NCI-H1105 (cell line): ENCODE measurements around the gene MAP2K5.

Source experiments
- DNase-seq: peaks from one replicate; lab custom pipeline; 2025; lab: John Stamatoyannopoulos, UW

Gene MAP2K5

DNA sequence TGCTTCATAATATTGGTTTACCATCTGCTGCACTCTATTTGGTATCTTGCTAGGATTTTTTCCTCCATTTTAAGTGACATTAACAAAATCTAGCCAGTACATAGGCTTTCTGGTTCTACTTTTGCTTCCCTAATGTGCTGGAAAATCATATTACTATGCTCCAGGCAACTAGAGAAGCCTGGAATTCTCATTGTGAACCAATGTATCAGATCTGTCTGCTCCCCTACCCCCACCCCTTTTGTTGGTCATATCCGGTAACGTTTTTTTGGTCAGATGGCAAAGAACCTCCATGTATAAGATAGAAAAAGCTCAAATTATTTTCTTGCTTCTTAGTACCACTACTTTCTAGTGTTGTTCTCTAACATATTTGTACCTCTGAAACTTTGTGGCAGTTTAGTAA lies 17.1 kb downstream of the MAP2K5 start:
- no peak for DNase-seq

DNA sequence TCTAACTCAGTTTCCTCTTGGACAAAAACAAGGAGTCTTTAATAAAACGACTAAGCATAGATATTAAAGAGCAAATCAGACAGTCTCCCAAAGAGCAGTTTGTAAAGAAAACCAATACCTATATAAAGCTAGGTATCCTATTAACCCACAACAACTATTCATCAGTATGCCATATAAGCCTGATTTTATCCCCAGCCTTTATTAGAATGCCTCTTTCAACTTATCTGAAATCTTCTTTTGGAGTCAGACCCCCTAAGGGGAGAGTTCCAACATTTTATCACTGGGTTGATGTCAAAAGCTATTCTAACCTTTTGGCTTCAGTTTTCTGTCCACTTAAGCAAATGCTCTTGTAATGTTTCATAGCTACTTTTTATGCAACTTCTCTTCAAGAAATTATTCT lies 17.8 kb downstream of the MAP2K5 start:
- DNase-seq: no peak

DNA sequence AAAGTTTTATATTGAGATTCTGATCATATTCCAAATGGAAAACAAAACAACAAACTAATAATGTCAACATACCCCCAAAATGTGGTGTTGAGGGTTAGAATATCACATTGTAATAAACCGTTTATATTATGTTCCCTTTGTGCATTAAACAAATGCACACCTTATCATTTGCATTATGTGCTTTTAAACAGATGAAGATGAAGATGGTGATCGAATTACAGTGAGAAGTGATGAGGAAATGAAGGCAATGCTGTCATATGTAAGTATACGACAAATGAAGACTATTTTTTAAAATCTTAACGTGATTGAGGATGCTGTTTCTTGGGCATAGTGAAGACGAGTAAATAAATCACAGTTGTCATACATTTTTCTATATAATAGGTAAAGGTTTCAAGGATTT lies 20.6 kb downstream of the MAP2K5 start:
- no peak for DNase-seq

DNA sequence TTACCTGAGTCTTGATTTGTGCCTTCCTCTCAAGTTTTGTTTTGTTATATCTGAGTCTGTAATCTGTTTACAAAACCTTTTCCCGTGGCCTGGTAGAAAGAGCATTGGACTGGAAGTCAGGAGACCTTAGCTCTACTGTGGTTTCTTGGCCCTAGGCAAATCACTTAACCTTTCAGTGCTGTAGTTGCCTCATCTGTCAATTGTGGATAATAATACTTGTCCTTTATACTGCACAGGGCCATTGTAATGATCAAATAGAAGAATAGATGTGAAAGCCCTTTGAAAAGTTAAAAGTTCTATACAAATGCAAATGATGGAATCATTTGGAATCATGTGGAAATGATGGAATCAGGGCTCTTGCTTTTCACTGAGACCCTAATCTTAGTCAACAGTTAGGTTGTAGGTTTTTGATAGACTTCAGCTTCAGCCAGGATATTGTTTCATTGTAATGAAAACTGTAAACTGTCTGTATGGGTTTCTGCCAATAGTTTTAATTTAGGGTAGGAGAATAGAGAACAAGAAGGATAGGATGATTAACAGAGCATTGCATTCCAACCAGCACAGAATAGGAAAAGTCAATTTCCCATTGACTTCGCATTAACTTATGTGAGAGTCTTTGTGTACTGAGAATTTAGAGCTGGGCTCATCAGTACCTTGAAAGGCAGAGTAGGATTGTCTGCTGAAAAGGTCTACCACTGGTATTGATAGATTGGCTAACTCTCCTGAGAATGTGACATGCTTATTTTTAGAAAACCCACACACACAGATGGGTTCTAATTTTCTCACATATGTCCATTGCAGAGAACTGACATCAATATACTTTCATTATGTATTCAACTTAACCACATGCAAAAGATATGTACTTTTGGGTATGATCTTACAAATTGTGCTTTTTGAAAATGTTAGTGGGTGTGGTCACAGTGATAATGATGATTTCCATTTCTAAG lies 21.8 kb downstream of the MAP2K5 start:
- no peak for DNase-seq

DNA sequence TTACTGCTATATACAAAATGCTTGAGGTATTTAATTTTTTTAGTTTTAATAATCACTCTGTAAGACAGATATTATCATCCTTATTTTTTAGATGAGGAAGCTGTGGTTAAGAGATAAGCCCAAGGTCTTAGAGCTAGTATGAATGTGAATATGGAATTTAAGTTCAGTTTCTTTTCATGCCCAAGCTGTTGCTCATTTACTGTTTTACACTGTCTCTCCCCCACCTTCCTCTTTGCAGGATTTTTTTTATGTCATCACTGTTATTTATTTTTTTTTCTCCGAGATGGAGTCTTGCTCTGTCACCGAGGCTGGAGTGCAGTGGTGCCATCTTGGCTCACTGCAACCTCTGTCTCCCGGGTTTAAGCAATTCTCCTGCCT lies 22.5 kb downstream of the MAP2K5 start:
- DNase-seq: no peak

DNA sequence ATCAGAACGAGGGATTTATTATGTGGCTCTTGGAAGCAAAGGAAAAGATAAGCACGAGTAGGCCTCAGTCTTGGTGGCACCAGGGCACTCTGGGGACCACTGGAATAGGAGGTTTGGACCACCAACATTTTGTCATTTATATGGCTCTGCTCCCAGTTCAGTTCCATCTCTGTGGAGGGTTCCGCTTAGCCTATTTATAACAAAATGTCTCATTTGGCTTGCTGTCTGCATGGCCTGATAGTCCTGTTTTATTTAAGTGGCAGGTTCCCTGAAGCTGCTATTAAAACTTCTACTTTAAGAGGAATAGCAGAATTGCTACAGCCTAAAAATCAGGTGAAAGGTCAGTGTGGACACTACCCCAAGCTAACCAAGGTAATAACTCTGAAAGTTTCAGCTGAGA lies 27.2 kb downstream of the MAP2K5 start:
- no peak for DNase-seq

DNA sequence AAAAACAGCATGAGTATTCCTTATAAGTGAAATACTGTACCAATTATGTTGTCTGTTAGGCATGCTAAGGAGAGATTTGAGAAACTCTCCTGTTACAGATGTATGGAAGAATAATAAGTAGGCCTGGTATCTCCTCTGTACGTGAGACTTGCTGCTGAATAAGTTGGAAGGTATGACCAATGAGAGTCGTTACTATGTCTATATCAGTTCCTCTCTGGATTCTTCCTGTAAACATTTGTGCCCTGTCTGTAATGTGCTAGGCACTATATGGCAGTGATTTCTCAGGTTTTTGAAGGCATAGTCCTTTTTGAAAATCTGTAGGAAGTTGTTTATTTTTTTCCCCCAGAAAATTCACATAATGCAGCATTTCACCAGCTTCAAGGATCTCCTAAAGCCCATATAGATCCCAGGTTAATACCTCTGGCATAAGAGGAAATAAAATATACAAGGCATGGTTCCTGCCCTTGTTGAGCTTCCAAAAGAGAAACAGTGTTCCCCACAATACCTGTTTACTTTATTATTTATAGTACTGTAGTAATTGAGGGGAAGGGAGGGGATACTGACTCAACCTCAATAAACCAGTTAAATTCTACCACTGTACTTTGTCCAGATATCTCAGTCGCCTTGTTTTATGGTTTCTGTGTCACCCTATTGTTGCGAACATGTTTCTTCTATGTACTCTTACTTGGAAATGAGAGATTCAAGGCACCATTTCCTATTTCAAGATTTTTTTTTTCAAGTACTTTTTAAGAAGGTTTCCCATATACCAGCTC lies 28.6 kb downstream of the MAP2K5 start:
- DNase-seq: no peak

DNA sequence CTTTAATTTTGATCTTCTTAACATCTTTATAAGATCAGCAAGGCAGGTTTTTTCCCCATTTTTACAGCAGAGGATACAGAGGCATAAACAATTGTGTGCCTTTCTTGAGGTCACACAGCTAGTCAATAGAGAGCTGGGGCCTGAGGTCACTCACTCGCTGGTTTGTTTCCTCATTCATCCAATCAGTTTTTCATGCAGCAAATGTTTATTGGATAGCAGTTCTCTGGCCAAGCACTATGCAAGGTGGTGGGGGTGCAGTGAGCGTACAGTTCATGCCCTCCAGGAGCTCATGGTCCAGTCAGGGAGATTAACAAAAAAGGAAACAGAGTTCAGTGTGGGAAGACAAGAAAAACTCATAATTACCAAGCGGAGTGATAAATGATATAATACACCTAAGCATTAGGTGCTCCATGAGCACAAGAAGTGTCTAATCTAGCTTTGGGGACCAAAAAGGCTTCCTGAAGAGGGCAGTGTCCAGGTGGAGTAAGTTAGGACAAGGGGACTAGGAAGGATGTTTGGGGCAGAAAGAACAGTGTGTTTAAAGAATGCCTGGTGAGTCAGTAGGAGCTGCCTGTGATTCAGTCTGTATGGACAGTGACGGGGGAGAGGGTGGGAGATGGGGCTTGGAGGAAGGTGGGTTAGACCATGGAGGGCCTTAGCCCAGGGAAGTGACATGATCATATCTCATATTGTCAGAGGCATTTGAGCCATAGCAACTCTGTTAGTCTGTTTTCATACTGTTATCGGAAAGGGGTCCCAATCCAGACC lies 29.3 kb downstream of the MAP2K5 start:
- DNase-seq: no peak

DNA sequence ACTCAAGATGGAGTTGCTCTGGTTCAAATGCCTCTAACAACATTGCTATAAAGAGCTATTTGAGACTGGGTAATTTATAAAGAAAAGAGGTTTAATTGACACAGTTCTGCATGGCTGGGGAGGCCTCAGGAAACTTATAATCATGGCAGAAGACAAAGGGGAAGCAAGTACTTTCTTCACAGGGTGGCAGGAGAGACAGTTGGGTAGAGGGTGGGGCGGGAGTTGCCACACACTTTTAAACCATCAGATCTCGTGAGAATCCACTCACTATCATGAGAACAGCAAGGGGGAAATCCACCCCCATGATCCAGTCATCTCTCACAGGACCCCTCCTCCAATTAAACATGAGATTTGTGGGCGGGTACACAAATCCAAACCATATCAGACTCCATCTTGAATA lies 30.7 kb downstream of the MAP2K5 start:
- no peak for DNase-seq

DNA sequence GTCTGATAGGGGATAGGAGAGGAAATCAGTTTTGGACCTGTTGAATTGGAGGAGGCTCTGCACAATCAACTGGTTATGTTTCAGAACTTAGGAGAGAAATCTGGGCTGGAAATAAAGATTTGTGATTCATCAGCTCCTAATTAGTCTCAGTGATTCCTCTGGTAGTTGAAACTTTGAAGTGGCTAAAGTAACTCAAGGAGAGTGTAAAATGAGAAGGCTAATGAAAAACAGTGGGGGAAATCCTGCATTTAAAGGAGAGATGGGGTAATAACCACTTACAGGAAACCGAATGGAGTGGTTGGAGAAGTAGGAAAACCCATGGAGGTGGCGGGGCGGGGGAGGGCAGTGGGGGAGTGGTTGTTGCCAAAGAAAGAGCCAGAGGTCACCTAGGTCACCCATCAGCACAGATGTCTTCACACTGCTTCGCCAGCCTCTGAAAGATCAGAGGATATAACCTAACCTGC lies 32.6 kb downstream of the MAP2K5 start:
- no peak for DNase-seq

DNA sequence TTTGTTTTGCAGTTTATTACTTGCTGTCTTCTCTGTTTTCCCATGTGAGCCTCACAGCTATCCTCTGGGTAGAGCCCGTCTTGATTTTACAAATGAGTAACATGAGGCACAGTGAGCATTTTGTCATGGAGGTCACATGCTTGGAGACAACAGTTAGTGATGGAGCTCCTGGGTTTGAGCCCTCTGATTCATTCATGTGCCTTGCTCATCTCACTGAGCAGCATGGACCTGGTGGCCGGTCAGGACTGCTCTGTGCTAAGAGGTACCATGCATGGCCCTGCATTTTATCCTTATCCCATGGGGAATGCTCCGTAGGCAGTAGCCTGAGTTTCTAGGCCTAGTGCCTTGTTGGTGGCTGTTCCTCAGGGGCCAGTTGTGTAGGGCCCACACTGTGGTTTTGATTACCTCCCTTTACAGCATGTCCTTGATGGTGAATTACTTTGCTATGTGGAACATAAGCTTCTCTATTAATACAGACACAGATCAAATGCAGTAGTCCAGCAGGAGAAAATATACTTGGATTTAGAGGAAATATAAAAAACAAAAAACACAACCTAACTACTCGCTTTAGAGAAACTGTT lies 35.6 kb downstream of the MAP2K5 start:
- no peak for DNase-seq

DNA sequence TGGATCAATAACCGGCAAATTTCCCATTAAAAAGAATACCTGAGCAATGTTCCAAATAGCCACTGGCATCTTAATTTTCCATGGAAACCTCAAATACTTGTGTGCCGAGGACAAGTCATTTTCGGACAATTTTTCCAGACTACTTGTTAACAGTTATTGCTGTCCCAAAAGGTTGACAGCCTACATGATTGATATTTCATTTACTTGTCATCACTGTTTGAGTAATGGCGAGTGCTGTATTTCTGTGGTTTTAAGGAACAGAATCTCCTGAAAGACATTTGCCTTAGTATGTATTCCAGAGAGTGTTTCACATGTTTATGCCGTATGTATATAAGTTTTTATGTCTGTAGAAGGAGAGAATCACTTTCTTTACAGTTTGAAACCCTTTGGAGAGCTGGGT lies 36.7 kb downstream of the MAP2K5 start:
- no peak for DNase-seq

DNA sequence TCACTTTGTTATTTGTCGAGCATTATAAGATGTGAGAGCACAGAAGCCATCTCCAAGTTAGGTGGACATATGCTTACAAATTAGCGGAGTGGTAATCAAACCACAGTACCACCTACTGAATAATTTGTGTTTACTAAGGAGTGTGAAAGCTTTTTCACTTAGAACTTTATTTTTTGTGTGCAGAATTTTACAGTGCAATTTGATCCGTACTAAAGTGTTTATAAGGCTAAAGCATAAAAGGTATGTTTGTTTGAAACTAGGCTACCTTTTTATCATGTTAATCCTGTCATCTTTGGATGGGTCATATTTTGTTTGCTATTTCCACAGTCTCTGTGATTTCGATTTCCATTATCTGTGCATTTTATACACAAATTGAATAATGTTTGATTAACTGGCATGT lies 37.5 kb downstream of the MAP2K5 start:
- DNase-seq: no peak

DNA sequence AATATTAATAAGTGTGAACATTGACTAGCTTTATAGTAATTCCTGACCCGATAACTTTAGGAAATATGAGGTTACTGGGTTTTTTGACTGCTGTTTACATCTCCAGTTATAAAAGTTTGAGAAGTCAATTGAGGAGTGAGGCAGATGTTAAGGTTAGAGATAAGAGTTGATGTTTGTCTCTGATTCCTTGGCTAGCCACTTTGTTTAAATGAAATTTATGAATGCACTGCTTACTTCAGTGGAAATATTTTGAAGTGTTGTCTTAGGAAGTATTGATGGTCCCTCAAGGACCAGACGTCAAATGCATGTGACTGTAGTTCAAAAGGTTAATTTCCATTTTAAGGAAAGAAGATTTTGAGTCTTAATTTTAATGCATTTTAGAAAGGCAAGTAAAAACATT lies 41.7 kb downstream of the MAP2K5 start:
- DNase-seq: no peak

DNA sequence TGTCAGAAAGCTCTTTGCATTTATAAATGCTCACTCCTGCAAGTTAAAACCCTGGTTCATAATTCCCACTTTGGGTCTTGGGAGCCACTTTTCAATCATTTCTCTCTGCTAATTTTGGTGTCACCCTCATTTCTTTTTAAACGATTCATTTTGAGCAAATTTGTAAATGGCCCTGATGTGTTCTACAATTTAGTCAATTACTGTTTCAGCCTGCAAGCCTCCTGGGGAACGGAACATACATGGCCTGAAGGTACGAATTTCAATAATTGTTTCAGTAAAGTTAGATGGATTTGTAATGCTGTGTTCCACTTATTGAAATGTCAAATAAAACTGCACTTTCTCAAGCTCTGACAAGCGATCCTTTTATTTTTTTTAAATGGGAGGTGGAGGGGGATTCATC lies 43.2 kb downstream of the MAP2K5 start:
- DNase-seq: no peak

DNA sequence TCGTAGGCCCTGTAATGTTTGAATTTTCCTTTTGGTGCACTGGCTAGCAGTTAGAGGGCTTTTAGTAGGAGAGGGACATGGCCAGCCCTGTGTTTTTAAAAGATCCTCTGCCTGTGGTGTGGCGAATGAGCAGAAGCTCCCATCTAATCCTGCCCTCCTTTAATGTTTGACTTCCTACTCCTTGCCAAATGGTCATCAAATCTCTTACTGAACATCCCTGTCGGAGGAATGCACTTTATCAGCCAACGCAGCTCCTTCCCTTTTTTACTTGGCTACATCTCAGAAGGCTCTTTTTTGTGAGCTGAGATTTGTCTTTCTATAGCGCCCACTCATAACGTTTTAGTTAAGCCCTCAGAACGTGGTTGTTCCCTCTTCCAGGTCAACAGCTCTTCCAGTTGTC lies 44.8 kb downstream of the MAP2K5 start:
- DNase-seq: no peak

DNA sequence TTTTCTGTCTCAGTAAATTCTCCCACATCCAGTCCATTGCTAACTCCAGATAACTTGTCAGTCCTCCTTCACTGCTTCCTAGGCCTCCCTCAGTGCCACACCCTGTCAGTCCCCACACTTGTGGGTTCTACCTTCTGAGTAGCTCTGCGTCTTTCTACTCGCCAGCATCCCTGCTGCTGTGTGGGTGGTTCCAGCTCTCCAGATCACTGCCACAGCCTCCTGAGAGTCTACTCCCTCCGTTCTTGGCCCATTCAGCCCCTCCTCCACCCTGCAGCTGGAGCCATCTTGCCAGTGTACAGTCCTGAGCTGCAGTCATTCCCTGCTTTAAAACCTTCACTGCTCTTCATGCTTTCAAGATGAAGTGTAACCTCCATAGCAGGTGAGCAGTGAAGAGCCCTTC lies 45.3 kb downstream of the MAP2K5 start:
- DNase-seq: no peak

DNA sequence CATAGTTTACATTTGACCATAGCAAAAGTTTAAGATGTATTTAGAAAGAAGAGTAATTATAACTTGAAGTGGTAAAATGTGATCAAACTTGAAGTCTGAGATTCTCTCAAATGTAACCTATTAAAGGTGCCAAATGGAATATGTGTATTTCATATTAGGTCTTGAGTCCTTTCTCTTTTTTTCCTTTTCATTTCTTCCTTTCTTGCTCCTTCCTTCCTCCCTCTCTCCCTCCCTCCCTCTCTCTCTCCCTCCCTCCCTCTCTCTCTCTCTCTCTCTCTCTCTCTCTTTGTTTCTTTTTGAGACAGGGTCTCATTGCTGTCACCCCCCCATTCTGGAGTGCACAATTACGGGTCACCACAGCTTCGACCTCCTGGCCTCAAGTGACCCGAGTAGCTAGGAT lies 47.7 kb downstream of the MAP2K5 start:
- DNase-seq: no peak

DNA sequence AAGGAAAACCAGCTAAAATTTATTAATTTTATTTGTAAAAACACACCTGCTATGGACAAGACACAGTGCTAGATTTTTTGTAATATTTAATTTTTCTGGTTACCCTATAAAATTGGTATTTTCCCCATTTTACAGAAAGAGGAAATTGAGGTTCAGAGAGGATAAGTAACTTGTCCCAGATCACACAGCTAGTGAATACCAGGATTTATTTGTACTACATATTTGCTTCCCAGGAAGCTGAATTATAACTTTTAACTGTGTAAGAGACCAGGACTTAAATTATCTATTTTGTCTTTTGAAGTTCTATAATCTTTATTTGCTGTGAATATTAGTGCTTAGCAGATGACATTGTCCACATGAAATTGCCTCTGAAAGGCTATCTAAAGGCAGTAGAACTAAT lies 49.7 kb downstream of the MAP2K5 start:
- no peak for DNase-seq

DNA sequence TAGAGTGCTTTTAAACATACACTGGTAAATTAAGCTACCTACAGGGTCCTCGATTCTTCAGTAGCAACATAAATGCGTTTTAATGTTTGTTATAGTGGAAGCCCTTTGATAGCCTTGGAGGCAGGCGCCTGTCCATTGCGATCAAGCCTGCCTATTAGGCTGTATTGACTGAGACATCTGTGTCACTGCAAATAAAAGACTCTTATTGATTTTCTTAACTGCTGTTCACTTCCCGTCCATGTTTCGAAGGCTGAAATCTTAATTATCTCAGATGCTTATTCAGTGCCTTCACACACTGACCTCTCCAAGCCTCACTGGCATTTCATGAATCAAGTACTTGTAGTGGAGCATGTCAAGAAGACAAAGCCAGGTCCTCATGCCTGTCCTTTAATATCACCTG lies 51.1 kb downstream of the MAP2K5 start:
- DNase-seq: no peak

DNA sequence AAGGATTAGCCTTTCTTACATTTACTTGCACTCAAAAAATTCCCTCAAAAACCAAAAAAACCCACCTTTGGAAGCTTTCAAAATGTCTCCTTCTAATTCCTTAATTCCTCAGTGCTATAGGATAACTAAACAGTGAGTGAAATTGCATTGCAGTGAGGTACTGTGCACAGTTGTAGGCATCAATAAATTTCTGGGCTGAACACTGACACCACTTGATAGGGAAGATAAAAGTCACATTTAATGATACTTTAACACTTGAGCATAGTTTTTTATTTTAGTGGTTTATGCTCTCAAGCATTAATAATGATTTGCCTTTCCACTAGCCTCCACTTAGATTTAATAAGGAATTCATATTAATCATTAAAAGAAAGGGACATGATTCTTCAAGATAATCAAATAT lies 52.3 kb downstream of the MAP2K5 start:
- no peak for DNase-seq

DNA sequence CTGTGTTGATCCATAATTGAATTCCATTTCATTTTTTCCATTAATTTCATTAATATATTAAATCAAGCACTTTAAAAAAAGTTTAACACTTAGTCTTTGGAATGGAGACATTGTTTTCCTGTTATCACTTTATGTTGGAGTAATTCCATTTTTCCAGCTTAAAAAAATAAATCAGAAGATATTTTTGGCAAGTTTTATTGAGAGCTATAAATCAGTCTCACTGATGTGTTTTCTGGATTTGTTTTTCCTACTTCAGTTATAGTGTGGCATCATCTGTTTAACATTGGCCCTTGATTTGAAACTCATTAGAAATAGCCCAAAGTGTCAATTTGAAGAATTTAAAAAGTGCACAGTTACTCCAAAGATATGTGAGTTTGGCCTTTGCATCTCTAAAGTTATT lies 53.1 kb downstream of the MAP2K5 start:
- no peak for DNase-seq
